H1 (cell line): Measurements from ENCODE around the gene NOP9. TPM values are rescaled to one million over a fixed set of nuclear protein-coding genes. Genes with fewer than 3 reads are reported as not detected.

ENCODE experiments used
- CTCF ChIA-PET: fragments of 300-600 bp; sonication (Branson Sonifier 250); formaldehyde crosslinking; loops from one replicate; lab custom pipeline; 2021; ENCODE audit not compliant: partially characterized antibody; lab: Charles Lee
- POLR2A ChIA-PET: fragments of 300-600 bp; sonication (Branson Sonifier 250); formaldehyde crosslinking; loops from one replicate; lab custom pipeline; 2021; ENCODE audit warnings: inconsistent platforms; ENCODE audit not compliant: partially characterized antibody; lab: Charles Lee
- DNase-seq, 2 experiments: peaks; one replicate each; pipeline versions ENCODE4 v3.0.0 to v3.0.0-alpha.2; 2010 to 2022; ENCODE audit warnings: low spot score in 2 of 2, low read depth in 1 of 2, mixed read lengths in 1 of 2
- FAIRE-seq: peaks from 2 replicates; lab custom pipeline; 2011; peaks lifted over from hg19 to GRCh38; lab: Jason Lieb, UNC
- H2AFZ ChIP-seq: 2 replicates; pipeline ENCODE4 v1.8.1; 2012; ENCODE audit warnings: low read length, inconsistent platforms
- H2AK5ac ChIP-seq: 2 replicates; pipeline ENCODE4 v1.6.1; 2013; ENCODE audit warnings: low read depth, low read length
- H2BK120ac ChIP-seq: replicated peaks from 2 replicates; pipeline ENCODE3; 2013; ENCODE audit warnings: low read depth, low read length, inconsistent platforms
- H2BK12ac ChIP-seq: 2 replicates; pipeline ENCODE4 v1.6.1; 2013; ENCODE audit warnings: low read depth, low read length
- H2BK15ac ChIP-seq: 2 replicates; pipeline ENCODE4 v1.6.1; 2013; ENCODE audit warnings: low read length
- H2BK20ac ChIP-seq: 2 replicates; pipeline ENCODE4 v1.6.1; 2013; ENCODE audit warnings: low read length
- H2BK5ac ChIP-seq: 2 replicates; pipeline ENCODE4 v1.6.1; 2013; ENCODE audit warnings: low read depth, low read length
- H3K14ac ChIP-seq: 2 replicates; pipeline ENCODE4 v1.6.1; 2013; ENCODE audit warnings: inconsistent platforms; ENCODE audit not compliant: insufficient read length
- H3K18ac ChIP-seq: 2 replicates; pipeline ENCODE4 v1.6.1; 2013; ENCODE audit warnings: low read length; ENCODE audit errors: extremely low read depth
- H3K23ac ChIP-seq: 2 replicates; pipeline ENCODE4 v1.6.1; 2013; ENCODE audit warnings: inconsistent platforms; ENCODE audit not compliant: insufficient read length
- H3K23me2 ChIP-seq: 2 replicates; pipeline ENCODE4 v1.6.1; 2013; ENCODE audit warnings: low read depth, low read length
- H3K27ac ChIP-seq: 2 replicates; pipeline ENCODE4 v1.6.1; 2011; ENCODE audit warnings: low read depth, low read length, inconsistent platforms
- H3K27me3 ChIP-seq, 4 experiments: replicated peaks in 1 of 4; 1 replicate in 1 of 4; 2 replicates in 3 of 4; pipeline versions ENCODE4 v1.6.1 to v1.8.1; 2011 to 2013; ENCODE audit warnings: low read length in 3 of 4, mild to moderate bottlenecking in 3 of 4, inconsistent platforms in 2 of 4, mixed read lengths in 2 of 4, moderate library complexity in 1 of 4; ENCODE audit not compliant: control insufficient read depth in 3 of 4, insufficient read depth in 3 of 4; ENCODE audit errors: extremely low read depth in 1 of 4
- H3K36me3 ChIP-seq, 4 experiments: 2 replicates each; pipeline versions ENCODE4 v1.6.1 to v1.8.1; 2011 to 2013; ENCODE audit warnings: mild to moderate bottlenecking in 4 of 4, low read length in 3 of 4, moderate library complexity in 2 of 4, control low read depth in 1 of 4, inconsistent platforms in 1 of 4; ENCODE audit not compliant: insufficient read depth in 4 of 4, control insufficient read depth in 2 of 4
- H3K4ac ChIP-seq: replicated peaks from 2 replicates; pipeline ENCODE3; 2013; ENCODE audit warnings: low read length, low read depth, mixed read lengths, inconsistent platforms; ENCODE audit not compliant: insufficient read length
- H3K4me1 ChIP-seq, 4 experiments: replicated peaks in 1 of 4; 1 replicate in 1 of 4; 2 replicates in 3 of 4; pipeline versions ENCODE4 v1.6.1 to v1.8.1; 2011 to 2013; ENCODE audit warnings: low read length in 3 of 4, inconsistent platforms in 2 of 4, mixed read lengths in 1 of 4; ENCODE audit not compliant: insufficient read depth in 4 of 4, control insufficient read depth in 3 of 4
- H3K4me2 ChIP-seq, 2 experiments: 2 replicates each; pipeline versions ENCODE4 v1.6.1 to v1.8.1; 2011 to 2013; ENCODE audit warnings: low read depth in 2 of 2, low read length in 2 of 2, control low read depth in 1 of 2, inconsistent platforms in 1 of 2, mild to moderate bottlenecking in 1 of 2; ENCODE audit not compliant: insufficient read depth in 1 of 2
- H3K4me3 ChIP-seq, 4 experiments: fragments of 200-600, 300-600 bp in 1 of 4; sonication (generic), shearing (Covaris generic), sonication (Bioruptor Twin) in 1 of 4; 2 replicates each; pipeline versions ENCODE4 v1.5.1 to v1.8.1; 2011 to 2016; ENCODE audit warnings: low read length in 4 of 4, low read depth in 3 of 4, control low read depth in 2 of 4, inconsistent platforms in 2 of 4, mild to moderate bottlenecking in 2 of 4, mixed read lengths in 1 of 4, moderate library complexity in 1 of 4; ENCODE audit not compliant: insufficient read depth in 2 of 4; ENCODE audit errors: extremely low read depth in 1 of 4
- H3K56ac ChIP-seq: replicated peaks from 2 replicates; pipeline ENCODE3; 2013; ENCODE audit warnings: low read depth, mild to moderate bottlenecking, mixed read lengths, low read length, inconsistent platforms; ENCODE audit not compliant: insufficient read length
- H3K79me1 ChIP-seq: 2 replicates; pipeline ENCODE4 v1.6.1; 2013; ENCODE audit warnings: low read depth, low read length, control low read depth
- H3K79me2 ChIP-seq, 2 experiments: 2 replicates each; pipeline versions ENCODE4 v1.6.1 to v1.8.1; 2012 to 2013; ENCODE audit warnings: low read length in 2 of 2, mild to moderate bottlenecking in 2 of 2, inconsistent platforms in 1 of 2; ENCODE audit not compliant: insufficient read depth in 2 of 2, control insufficient read depth in 1 of 2
- H3K9ac ChIP-seq, 4 experiments: replicated peaks in 1 of 4; 1 replicate in 1 of 4; 2 replicates in 3 of 4; pipeline versions ENCODE4 v1.6.1 to v1.8.1; 2011 to 2013; ENCODE audit warnings: low read depth in 3 of 4, low read length in 3 of 4, control low read depth in 2 of 4, mild to moderate bottlenecking in 2 of 4, moderate library complexity in 2 of 4, inconsistent platforms in 1 of 4; ENCODE audit errors: extremely low read depth in 1 of 4
- H3K9me3 ChIP-seq, 2 experiments: 2 replicates each; pipeline versions ENCODE4 v1.6.1 to v1.8.1; 2012 to 2013; ENCODE audit warnings: mild to moderate bottlenecking in 2 of 2, moderate library complexity in 2 of 2, control low read depth in 1 of 2, inconsistent platforms in 1 of 2, low read depth in 1 of 2, low read length in 1 of 2, mixed read lengths in 1 of 2; ENCODE audit not compliant: insufficient read depth in 2 of 2
- H4K20me1 ChIP-seq, 2 experiments: replicated peaks in 1 of 2; 2 replicates each; pipeline versions ENCODE3 to v1.8.1; 2011 to 2013; ENCODE audit warnings: inconsistent platforms in 2 of 2, low read length in 2 of 2, mild to moderate bottlenecking in 1 of 2; ENCODE audit not compliant: insufficient read depth in 2 of 2, control insufficient read depth in 1 of 2
- H4K5ac ChIP-seq: 2 replicates; pipeline ENCODE4 v1.6.1; 2013; ENCODE audit warnings: low read length, low read depth, mixed read lengths, inconsistent platforms; ENCODE audit not compliant: insufficient read length
- H4K8ac ChIP-seq: 2 replicates; pipeline ENCODE4 v1.8.0; 2013; ENCODE audit warnings: mild to moderate bottlenecking, moderate library complexity, low read length, inconsistent platforms; ENCODE audit not compliant: insufficient read depth; ENCODE audit errors: extremely low read depth
- H4K91ac ChIP-seq: replicated peaks from 2 replicates; pipeline ENCODE3; 2013; ENCODE audit warnings: low read length, mixed read lengths, inconsistent platforms; ENCODE audit not compliant: insufficient read length
- ATF2 ChIP-seq: IDR thresholded peaks from 2 replicates; pipeline ENCODE4 v1.6.1; 2012; ENCODE audit warnings: low read length, inconsistent platforms
- EZH2 ChIP-seq: fragments of 200-600 bp; sonication (generic); IDR thresholded peaks from 2 replicates; pipeline ENCODE4 v1.7.1; 2012; ENCODE audit warnings: low read depth, mild to moderate bottlenecking, moderate library complexity, low read length, inconsistent platforms; ENCODE audit not compliant: severe bottlenecking
- GTF2F1 ChIP-seq: IDR thresholded peaks from 2 replicates; pipeline ENCODE4 v1.6.1; 2012; ENCODE audit warnings: low read depth, low read length, improper control_type of control experiment, borderline replicate concordance
- POLR2AphosphoS5 ChIP-seq: IDR thresholded peaks from 2 replicates; pipeline ENCODE4 v1.6.1; 2011; ENCODE audit warnings: low read depth, low read length
- RXRA ChIP-seq: IDR thresholded peaks from 2 replicates; pipeline ENCODE4 v1.6.1; 2011; ENCODE audit warnings: low read depth, mild to moderate bottlenecking, low read length, moderate library complexity; ENCODE audit not compliant: insufficient read depth
- SIN3A ChIP-seq, 2 experiments: IDR thresholded peaks in 1 of 2; conservative IDR thresholded peaks in 1 of 2; 2 replicates each; pipeline ENCODE4 v1.6.1; 2011 to 2012; ENCODE audit warnings: low read length in 2 of 2, improper control_type of control experiment in 1 of 2, low read depth in 1 of 2, mild to moderate bottlenecking in 1 of 2
- SRF ChIP-seq: IDR thresholded peaks from 2 replicates; pipeline ENCODE4 v1.6.1; 2011; ENCODE audit warnings: mild to moderate bottlenecking, low read depth, low read length, moderate library complexity
- WGBS, 2 experiments: shearing (Covaris generic) in 1 of 2; methylation state at CpG; one replicate each; pipeline versions ENCODE4 v1.1.6 to v1.1.7; 2013 to 2015; ENCODE audit warnings: low lambda C conversion rate in 2 of 2, mixed read lengths in 2 of 2, inconsistent platforms in 1 of 2, low coverage in 1 of 2, missing lambda C conversion rate in 1 of 2; ENCODE audit not compliant: insufficient replicate concordance in 2 of 2, insufficient coverage in 1 of 2, insufficient read length in 1 of 2; ENCODE audit errors: extremely low coverage in 1 of 2, missing lambda C conversion rate in 1 of 2; 5-methylcytosine and 5-hydroxymethylcytosine counted together
- polyA plus RNA-seq, 7 experiments: library from polyadenylated mRNA; depleted of rRNA in 3 of 7; stranded (reverse) in 5 of 7; unstranded in 2 of 7; fragments of >200 nt in 5 of 7; fragments of 200-250 nt in 2 of 7; gene quantifications; 1 replicate in 5 of 7; 2 replicates in 1 of 7; 4 replicates in 1 of 7; pipeline versions ENCODE4 v1.2.1 to v1.2.3, GENCODE V29; 2011 to 2013; ENCODE audit warnings: missing spikeins in 2 of 7, mixed read lengths in 2 of 7
- total RNA-seq: library from RNA; stranded (reverse); fragmentation: NEBNext Ultra II Directional; extraction: Animal tissue kit (Norgen Biotek cat#: 25700); gene quantifications from 2 replicates; pipeline ENCODE4 v1.2.1, GENCODE V29; 2021
- TF ChIP-seq, protein P1 (sequence below): IDR thresholded peaks from 2 replicates; pipeline ENCODE4 v1.6.1; 2012; ENCODE audit warnings: inconsistent platforms

The NOP9 gene
- total and polyA plus RNA-seq, 2 of the 8 experiments (the other 6 are each of a cell fraction or from before 2014, with no cell fraction given) = 17.8 to 34.8 TPM

GRCh38 chr14:24252289-24253124, 47.1 kb upstream of the NOP9 start:
- no peak overlapping the region for H4K5ac ChIP-seq
- H2BK15ac ChIP-seq = no peak overlapping the region
- ChIA-PET POLR2A (interaction anchor here (0.6 to 4.5 kb wide), 12 partner anchors 7 to 58 kb away, joined by 3 to 26 read pairs (median 4); partner anchors contain the start of genes MDP1, RABGGTA, TINF2 and TM9SF1), CTCF (interaction anchor here (0.8 to 6.0 kb wide), 16 partner anchors 9 to 144 kb away, joined by 3 to 63 read pairs (median 10); partner anchors contain the start of genes CIDEB, DHRS1, NOP9 and RABGGTA)
- peak overlapping the region in 1 of 4 experiments; percentile 52; a peak in 1 of 7 replicates for H3K9ac ChIP-seq
- H3K79me1 ChIP-seq = no peaks in the 10 kb centered on the region
- no peak overlapping the region for H2AK5ac ChIP-seq
- H3K4me1 ChIP-seq = no peaks in the 10 kb centered on the region
- 83% methylated on average over 10 of the region's 11 CpGs; no CpG with 5 or more reads in 1 of the 2 experiments for whole genome bisulfite sequencing, 2 experiments
- no peak overlapping the region for H3K27ac ChIP-seq
- H4K91ac ChIP-seq = no peak overlapping the region
- H4K20me1 ChIP-seq = no peaks in the 10 kb centered on the region
- H3K23me2 ChIP-seq = no peaks in the 10 kb centered on the region
- no peak overlapping the region for H3K23ac ChIP-seq
- FAIRE-seq (no peak), DNase-seq (no peak)
- H2BK20ac ChIP-seq = no peak overlapping the region
- H3K4me3 ChIP-seq = no peak overlapping the region
- H2AFZ ChIP-seq = no peak overlapping the region
- H2BK120ac ChIP-seq = no peak overlapping the region
- no peak overlapping the region for H2BK5ac ChIP-seq
- H3K18ac ChIP-seq = no peak overlapping the region
- H4K8ac ChIP-seq = no peak overlapping the region
- no peaks in the 10 kb centered on the region for H3K9me3 ChIP-seq
- H3K4me2 ChIP-seq = no peak overlapping the region
- no peak overlapping the region for H3K14ac ChIP-seq
- H2BK12ac ChIP-seq = no peak overlapping the region
- H3K4ac ChIP-seq = no peak overlapping the region
- no peaks in the 10 kb centered on the region for H3K27me3 ChIP-seq
- no peaks in the 10 kb centered on the region for H3K79me2 ChIP-seq
- no peak overlapping the region for H3K56ac ChIP-seq
- no peaks in the 10 kb centered on the region for H3K36me3 ChIP-seq
- TF ChIP-seq RXRA (no peak), POLR2AphosphoS5 (no peak), GTF2F1 (no peak), EZH2 (no peak), SRF (no peak), SIN3A (conservative IDR thresholded peaks at IDR 0.05 in 1 of 2, IDR thresholded peaks at IDR 0.05 in 1 of 2; ENCODE audit: low read depth in 1 of 2, low read length in 2 of 2) (no peak), ATF2 (no peak)
- TF ChIP-seq, protein P1, sequence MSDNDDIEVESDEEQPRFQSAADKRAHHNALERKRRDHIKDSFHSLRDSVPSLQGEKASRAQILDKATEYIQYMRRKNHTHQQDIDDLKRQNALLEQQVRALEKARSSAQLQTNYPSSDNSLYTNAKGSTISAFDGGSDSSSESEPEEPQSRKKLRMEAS = no peak
